Glutamatergic neuron (in vitro differentiated cells): ENCODE measurements around the gene RTN4. TPM values are rescaled to one million over a fixed set of nuclear protein-coding genes. Genes with fewer than 3 reads are reported as not detected.

Source experiments
- DNase-seq: peaks from one replicate; pipeline ENCODE4 v3.0.0; 2022
- H3K27ac Mint-ChIP-seq: one replicate; pipeline ENCODE4 v1.8.0; 2020; ENCODE audit warnings: mild to moderate bottlenecking, mixed read lengths, inconsistent platforms; ENCODE audit not compliant: unreplicated experiment
- H3K27me3 Mint-ChIP-seq: one replicate; pipeline ENCODE4 v1.8.0; 2020; ENCODE audit warnings: mild to moderate bottlenecking, moderate library complexity, mixed read lengths, inconsistent platforms; ENCODE audit not compliant: unreplicated experiment
- H3K36me3 Mint-ChIP-seq: one replicate; pipeline ENCODE4 v1.8.0; 2020; ENCODE audit warnings: mild to moderate bottlenecking, mixed read lengths, inconsistent platforms; ENCODE audit not compliant: unreplicated experiment
- H3K4me1 Mint-ChIP-seq: one replicate; pipeline ENCODE4 v1.8.0; 2020; ENCODE audit warnings: mild to moderate bottlenecking, low read depth, mixed read lengths, inconsistent platforms; ENCODE audit not compliant: unreplicated experiment
- H3K4me3 Mint-ChIP-seq: one replicate; pipeline ENCODE4 v1.8.0; 2020; ENCODE audit warnings: mild to moderate bottlenecking, mixed read lengths, inconsistent platforms; ENCODE audit not compliant: unreplicated experiment
- H3K9me3 Mint-ChIP-seq: one replicate; pipeline ENCODE4 v1.8.0; 2020; ENCODE audit warnings: mild to moderate bottlenecking, moderate library complexity, mixed read lengths, inconsistent platforms; ENCODE audit not compliant: unreplicated experiment
- CTCF ChIP-seq: fragments of 200-600 bp; sonication (generic); IDR thresholded peaks from one replicate; pipeline ENCODE4 v1.5.0; 2021; ENCODE audit not compliant: partially characterized antibody, unreplicated experiment
- total RNA-seq: library from RNA; stranded (reverse); fragmentation: NEBNext Ultra II Directional; extraction: Animal tissue kit (Norgen Biotek cat#: 25700); gene quantifications from one replicate; pipeline ENCODE4 v1.2.1, GENCODE V29; 2021; ENCODE audit not compliant: unreplicated experiment

RTN4 gene
- total RNA-seq, 1 donor from 2014 or later, result 772 TPM

GRCh38 chr2:54967759-54968365, 82.4 kb downstream of the RTN4 start:
- Mint-ChIP-seq H3K4me3 (no peak overlapping the region), H3K9me3 (peaks cover 33% of the 10 kb centered on the region)

GRCh38 chr2:54967269-54967668, 83.0 kb downstream of the RTN4 start:
- peaks cover 30% of the 10 kb centered on the region for H3K27me3 Mint-ChIP-seq
- peak overlapping the region; percentile 8 for H3K4me3 Mint-ChIP-seq
- peaks cover 26% of the 10 kb centered on the region for H3K4me1 Mint-ChIP-seq
- H3K27ac Mint-ChIP-seq, result peak overlapping the region; percentile 10
- H3K36me3 Mint-ChIP-seq, result peaks cover 5% of the 10 kb centered on the region
- no peak for DNase-seq
- peaks cover 34% of the 10 kb centered on the region for H3K9me3 Mint-ChIP-seq
- no peak for TF ChIP-seq CTCF

More at GRCh38 chr2:54967759-54968365, 82.4 kb downstream of the RTN4 start:
- Mint-ChIP-seq H3K36me3 (peaks cover 5% of the 10 kb centered on the region), H3K4me1 (peaks cover 26% of the 10 kb centered on the region), H3K27ac (peak overlapping the region; percentile 78), H3K27me3 (peaks cover 30% of the 10 kb centered on the region)
- no peak for DNase-seq
- no peak for TF ChIP-seq CTCF

GRCh38 chr2:54966837-54967236, 83.4 kb downstream of the RTN4 start:
- Mint-ChIP-seq H3K27me3 (peaks cover 30% of the 10 kb centered on the region), H3K9me3 (peaks cover 34% of the 10 kb centered on the region), H3K4me3 (no peak overlapping the region), H3K27ac (no peak overlapping the region), H3K4me1 (peaks cover 26% of the 10 kb centered on the region), H3K36me3 (peaks cover 5% of the 10 kb centered on the region)
- DNase-seq, result no peak
- no peak for TF ChIP-seq CTCF

- peaks cover 26% of the 10 kb centered on the region for H3K4me1 Mint-ChIP-seq
- H3K27ac Mint-ChIP-seq, result peak overlapping the region; percentile 59
- peaks cover 5% of the 10 kb centered on the region for H3K36me3 Mint-ChIP-seq
- peaks cover 34% of the 10 kb centered on the region for H3K9me3 Mint-ChIP-seq
- no peak for TF ChIP-seq CTCF
- H3K27me3 Mint-ChIP-seq, result peaks cover 30% of the 10 kb centered on the region
- DNase-seq, result no peak
- H3K4me3 Mint-ChIP-seq, result no peak overlapping the region
Observed at GRCh38 chr2:54966165-54966832, 84.0 kb downstream of the RTN4 start.

GRCh38 chr2:54965425-54965824, 84.8 kb downstream of the RTN4 start:
- H3K4me1 Mint-ChIP-seq, result peaks cover 26% of the 10 kb centered on the region
- peaks cover 30% of the 10 kb centered on the region for H3K9me3 Mint-ChIP-seq
- peaks cover 5% of the 10 kb centered on the region for H3K36me3 Mint-ChIP-seq
- TF ChIP-seq CTCF, result no peak
- H3K27me3 Mint-ChIP-seq, result peaks cover 30% of the 10 kb centered on the region
- H3K4me3 Mint-ChIP-seq, result peak overlapping the region; percentile 20
- no peak for DNase-seq
- H3K27ac Mint-ChIP-seq, result peak overlapping the region; percentile 44
